Esophagus muscularis mucosa (tissue), 3 donors: ENCODE results near the gene TNK2.

Source experiments
- CTCF ChIP-seq, 3 experiments: fragments of 200-600 bp in 2 of 3; fragments of 450-650 bp in 1 of 3; sonication (generic) in 2 of 3; IDR thresholded peaks; one replicate each; pipeline ENCODE4 v1.5.1; 2017 to 2019; ENCODE audit warnings: antibody characterized with exemption in 3 of 3, mild to moderate bottlenecking in 2 of 3, moderate library complexity in 1 of 3
- EP300 ChIP-seq: sonication (generic); formaldehyde crosslinking; IDR thresholded peaks from one replicate; pipeline ENCODE4 v1.6.1; 2017; ENCODE audit warnings: antibody characterized with exemption

GRCh38 chr3:195880037-195880431, 28.3 kb downstream of the TNK2 start:
- no peak for TF ChIP-seq CTCF (IDR thresholded peaks at IDR 0.05)
- TF ChIP-seq EP300: no peak
